ENCODE results near the gene FPGS.
"Not testable (repeated sequence)": the region's sequence is repeated elsewhere in the genome, so short reads cannot be mapped to it uniquely, and the experiment has no call there.

DNA sequence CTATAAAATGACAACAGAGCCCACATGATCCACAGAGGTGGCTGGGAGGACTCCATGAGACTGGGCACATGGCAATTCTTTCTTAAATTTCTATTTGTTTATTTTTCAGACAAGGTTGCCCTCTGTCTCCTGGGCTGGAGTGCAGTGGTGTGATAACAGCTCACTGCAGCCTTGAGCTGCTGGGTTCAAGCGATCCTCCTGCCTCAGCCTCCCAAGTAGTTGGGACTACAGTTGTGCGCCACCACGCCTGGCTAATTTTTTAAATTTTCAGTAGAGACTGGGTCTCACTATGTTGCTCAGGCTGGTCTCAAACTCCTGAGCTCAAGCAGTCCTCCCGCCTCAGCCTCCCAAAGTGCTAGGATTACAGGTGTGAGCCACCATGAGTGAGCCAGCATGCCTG, 42.9 kb downstream of the FPGS start:
- TF ChIP-seq, protein P1, sequence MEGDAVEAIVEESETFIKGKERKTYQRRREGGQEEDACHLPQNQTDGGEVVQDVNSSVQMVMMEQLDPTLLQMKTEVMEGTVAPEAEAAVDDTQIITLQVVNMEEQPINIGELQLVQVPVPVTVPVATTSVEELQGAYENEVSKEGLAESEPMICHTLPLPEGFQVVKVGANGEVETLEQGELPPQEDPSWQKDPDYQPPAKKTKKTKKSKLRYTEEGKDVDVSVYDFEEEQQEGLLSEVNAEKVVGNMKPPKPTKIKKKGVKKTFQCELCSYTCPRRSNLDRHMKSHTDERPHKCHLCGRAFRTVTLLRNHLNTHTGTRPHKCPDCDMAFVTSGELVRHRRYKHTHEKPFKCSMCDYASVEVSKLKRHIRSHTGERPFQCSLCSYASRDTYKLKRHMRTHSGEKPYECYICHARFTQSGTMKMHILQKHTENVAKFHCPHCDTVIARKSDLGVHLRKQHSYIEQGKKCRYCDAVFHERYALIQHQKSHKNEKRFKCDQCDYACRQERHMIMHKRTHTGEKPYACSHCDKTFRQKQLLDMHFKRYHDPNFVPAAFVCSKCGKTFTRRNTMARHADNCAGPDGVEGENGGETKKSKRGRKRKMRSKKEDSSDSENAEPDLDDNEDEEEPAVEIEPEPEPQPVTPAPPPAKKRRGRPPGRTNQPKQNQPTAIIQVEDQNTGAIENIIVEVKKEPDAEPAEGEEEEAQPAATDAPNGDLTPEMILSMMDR (IDR thresholded peaks at IDR 0.05) = not testable (repeated sequence)
- TF ChIP-seq RXRA (IDR thresholded peaks at IDR 0.05; ENCODE audit: borderline replicate concordance, low read depth); POLR2AphosphoS5 (IDR thresholded peaks at IDR 0.05; ENCODE audit: low read depth, low read length); GABPA (IDR thresholded peaks at IDR 0.05; ENCODE audit: low read depth); TCF12 (IDR thresholded peaks at IDR 0.05); GATA2 (CRISPR knock-in tag; IDR thresholded peaks at IDR 0.05); MEF2A (IDR thresholded peaks at IDR 0.05; ENCODE audit: borderline replicate concordance, low read depth); SIN3A (IDR thresholded peaks at IDR 0.05; ENCODE audit: borderline replicate concordance, low read depth, low read length); RCOR1 (IDR thresholded peaks at IDR 0.05; ENCODE audit: low read length): not testable (repeated sequence)
- TF ChIP-seq, protein P2, sequence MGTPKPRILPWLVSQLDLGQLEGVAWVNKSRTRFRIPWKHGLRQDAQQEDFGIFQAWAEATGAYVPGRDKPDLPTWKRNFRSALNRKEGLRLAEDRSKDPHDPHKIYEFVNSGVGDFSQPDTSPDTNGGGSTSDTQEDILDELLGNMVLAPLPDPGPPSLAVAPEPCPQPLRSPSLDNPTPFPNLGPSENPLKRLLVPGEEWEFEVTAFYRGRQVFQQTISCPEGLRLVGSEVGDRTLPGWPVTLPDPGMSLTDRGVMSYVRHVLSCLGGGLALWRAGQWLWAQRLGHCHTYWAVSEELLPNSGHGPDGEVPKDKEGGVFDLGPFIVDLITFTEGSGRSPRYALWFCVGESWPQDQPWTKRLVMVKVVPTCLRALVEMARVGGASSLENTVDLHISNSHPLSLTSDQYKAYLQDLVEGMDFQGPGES (IDR thresholded peaks at IDR 0.05; ENCODE audit: low read depth, low read length) = not testable (repeated sequence)
- TF ChIP-seq, protein P3, sequence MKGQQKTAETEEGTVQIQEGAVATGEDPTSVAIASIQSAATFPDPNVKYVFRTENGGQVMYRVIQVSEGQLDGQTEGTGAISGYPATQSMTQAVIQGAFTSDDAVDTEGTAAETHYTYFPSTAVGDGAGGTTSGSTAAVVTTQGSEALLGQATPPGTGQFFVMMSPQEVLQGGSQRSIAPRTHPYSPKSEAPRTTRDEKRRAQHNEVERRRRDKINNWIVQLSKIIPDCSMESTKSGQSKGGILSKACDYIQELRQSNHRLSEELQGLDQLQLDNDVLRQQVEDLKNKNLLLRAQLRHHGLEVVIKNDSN (IDR thresholded peaks at IDR 0.05; ENCODE audit: borderline replicate concordance, low read depth) = not testable (repeated sequence)
- TF ChIP-seq, protein P4, sequence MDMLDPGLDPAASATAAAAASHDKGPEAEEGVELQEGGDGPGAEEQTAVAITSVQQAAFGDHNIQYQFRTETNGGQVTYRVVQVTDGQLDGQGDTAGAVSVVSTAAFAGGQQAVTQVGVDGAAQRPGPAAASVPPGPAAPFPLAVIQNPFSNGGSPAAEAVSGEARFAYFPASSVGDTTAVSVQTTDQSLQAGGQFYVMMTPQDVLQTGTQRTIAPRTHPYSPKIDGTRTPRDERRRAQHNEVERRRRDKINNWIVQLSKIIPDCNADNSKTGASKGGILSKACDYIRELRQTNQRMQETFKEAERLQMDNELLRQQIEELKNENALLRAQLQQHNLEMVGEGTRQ (IDR thresholded peaks at IDR 0.05; ENCODE audit: borderline replicate concordance, low read depth, low read length) = not testable (repeated sequence)
